GM12878 (cell line): ENCODE measurements around the gene DNAJC7. TPM values are rescaled to one million over a fixed set of nuclear protein-coding genes. Genes with fewer than 3 reads are reported as not detected.

ENCODE experiments used
- ATAC-seq: fragments of 200-7000 bp; cut with Tn5 transposase; 3 replicates; pipeline ENCODE4 v1.9.1; 2020; ENCODE audit warnings: mild to moderate bottlenecking, moderate library complexity
- BruUV-seq: library from RNA; stranded (reverse); fragments of 400-500 nt; replicated peaks from 2 replicates; lab custom pipeline; 2021; lab: Mats Ljungman, UMichigan
- CTCF ChIA-PET: fragments of 300-600 bp; sonication (Branson Sonifier 250); formaldehyde crosslinking; extraction: SDS; loops from one replicate; lab custom pipeline; 2021; ENCODE audit warnings: inconsistent platforms; lab: Yijun Ruan, JAX
- POLR2A ChIA-PET: fragments of 350-600 bp; formaldehyde crosslinking; extraction: SDS; loops from one replicate; lab custom pipeline; 2021; ENCODE audit warnings: inconsistent platforms; lab: Charles Lee
- RAD21 ChIA-PET: fragments of 300-600 bp; sonication (Branson Sonifier 250); formaldehyde crosslinking; loops from one replicate; lab custom pipeline; 2023; ENCODE audit warnings: antibody characterized with exemption; ENCODE audit not compliant: unreplicated experiment; lab: Charles Lee
- SMC1A ChIA-PET: fragments of 300-600 bp; sonication (Branson Sonifier 250); formaldehyde crosslinking; loops from one replicate; lab custom pipeline; 2023; ENCODE audit not compliant: unreplicated experiment, uncharacterized antibody; lab: Charles Lee
- DNase-seq: peaks from one replicate; pipeline ENCODE4 v3.0.0-alpha.2; 2011; ENCODE audit warnings: low read depth, low spot score
- FAIRE-seq: peaks from 3 replicates; lab custom pipeline; 2011; peaks lifted over from hg19 to GRCh38; lab: Jason Lieb, UNC
- H2AFZ ChIP-seq: 2 replicates; pipeline ENCODE4 v1.6.0; 2011; ENCODE audit warnings: low read depth, low read length, control low read depth; ENCODE audit not compliant: control insufficient read depth
- H3K27ac ChIP-seq: 2 replicates; pipeline ENCODE4 v1.5.1; 2011; ENCODE audit warnings: control low read depth; ENCODE audit not compliant: control insufficient read depth, insufficient read depth
- H3K27me3 ChIP-seq, 2 experiments: replicated peaks in 1 of 2; 2 replicates each; pipeline versions ENCODE4 v1.6.0 to v1.6.1; 2011; ENCODE audit warnings: low read length in 1 of 2; ENCODE audit not compliant: control insufficient read depth in 2 of 2, insufficient read depth in 2 of 2
- H3K36me3 ChIP-seq, 2 experiments: 2 replicates each; pipeline ENCODE4 v1.5.1; 2011; ENCODE audit warnings: low read length in 1 of 2; ENCODE audit not compliant: control insufficient read depth in 2 of 2, insufficient read depth in 2 of 2
- H3K4me1 ChIP-seq: 2 replicates; pipeline ENCODE4 v1.6.1; 2011; ENCODE audit warnings: mild to moderate bottlenecking, low read length, moderate library complexity, mixed read lengths; ENCODE audit not compliant: control insufficient read depth, insufficient read depth
- H3K4me2 ChIP-seq: 2 replicates; pipeline ENCODE4 v1.6.0; 2011; ENCODE audit warnings: control low read depth; ENCODE audit not compliant: control insufficient read depth, insufficient read depth
- H3K4me3 ChIP-seq: fragments of 200-600 bp; sonication (generic); 2 replicates; pipeline ENCODE4 v1.5.1; 2016
- H3K79me2 ChIP-seq: 2 replicates; pipeline ENCODE4 v1.6.0; 2011; ENCODE audit warnings: low read length; ENCODE audit not compliant: control insufficient read depth, insufficient read depth
- H3K9ac ChIP-seq: 2 replicates; pipeline ENCODE4 v1.8.0; 2011; ENCODE audit warnings: low read length, control low read depth, mixed read lengths; ENCODE audit not compliant: control insufficient read depth, insufficient read depth
- H3K9me3 ChIP-seq: replicated peaks from 3 replicates; pipeline ENCODE4 v1.5.1; 2011; ENCODE audit warnings: mild to moderate bottlenecking, low read length; ENCODE audit not compliant: control insufficient read depth, insufficient read depth
- H4K20me1 ChIP-seq: 2 replicates; pipeline ENCODE4 v1.6.0; 2011; ENCODE audit not compliant: control insufficient read depth, insufficient read depth
- ETV6 ChIP-seq, 2 experiments: fragments of 450-650 bp in 1 of 2; IDR thresholded peaks in 1 of 2; conservative IDR thresholded peaks in 1 of 2; 2 replicates each; pipeline ENCODE4 v1.6.1; 2014; ENCODE audit warnings: antibody characterized with exemption in 1 of 2, borderline replicate concordance in 1 of 2, low read depth in 1 of 2, mild to moderate bottlenecking in 1 of 2, moderate library complexity in 1 of 2
- SKIL ChIP-seq: fragments of 450-650 bp; IDR thresholded peaks from 2 replicates; pipeline ENCODE4 v1.6.1; 2017; ENCODE audit warnings: mild to moderate bottlenecking, low read depth, inconsistent platforms; ENCODE audit not compliant: poor library complexity, severe bottlenecking
- SMAD5 ChIP-seq: IDR thresholded peaks from 2 replicates; pipeline ENCODE4 v1.6.1; 2016; ENCODE audit warnings: antibody characterized with exemption, low read depth
- SP1 ChIP-seq: IDR thresholded peaks from one replicate; pipeline ENCODE4 v1.6.1; 2011; ENCODE audit warnings: low read depth, low read length
- SPI1 ChIP-seq: IDR thresholded peaks from 2 replicates; pipeline ENCODE4 v1.6.1; 2011; ENCODE audit warnings: low read depth, mild to moderate bottlenecking, low read length, moderate library complexity, borderline replicate concordance; ENCODE audit not compliant: insufficient read depth
- TCF12 ChIP-seq: IDR thresholded peaks from 2 replicates; pipeline ENCODE4 v1.6.1; 2011; ENCODE audit warnings: low read depth, mild to moderate bottlenecking, low read length
- ZBTB11 ChIP-seq: fragments of 450-650 bp; formaldehyde crosslinking; IDR thresholded peaks from 2 replicates; pipeline ENCODE4 v1.5.0; 2022; ENCODE audit warnings: mild to moderate bottlenecking, missing genetic modification characterization
- ZNF207 ChIP-seq: fragments of 450-650 bp; IDR thresholded peaks from 2 replicates; pipeline ENCODE4 v1.6.1; 2014; ENCODE audit warnings: antibody characterized with exemption, mild to moderate bottlenecking, borderline replicate concordance
- ZNF592 ChIP-seq: fragments of 450-650 bp; IDR thresholded peaks from 2 replicates; pipeline ENCODE4 v1.6.1; 2017; ENCODE audit warnings: mild to moderate bottlenecking, moderate library complexity
- WGBS: methylation state at CpG from one replicate; pipeline ENCODE4 v1.1.6; 2016; ENCODE audit warnings: low lambda C conversion rate; ENCODE audit not compliant: insufficient replicate concordance, insufficient coverage; ENCODE audit errors: missing lambda C conversion rate; 5-methylcytosine and 5-hydroxymethylcytosine counted together
- in situ Hi-C: fragments of 300-500 bp; cut with MboI; formaldehyde crosslinking; loops from 9 replicates; pipeline ENCODE4 v1.14.3; 2018; ENCODE audit warnings: mixed read lengths
- intact Hi-C: fragments of 100-400 bp; cut with micrococcal nuclease; formaldehyde crosslinking; loops from one replicate; pipeline ENCODE4 v1.14.2; 2022; ENCODE audit not compliant: unreplicated experiment
- polyA plus RNA-seq, 11 experiments: library from polyadenylated mRNA; depleted of rRNA in 4 of 11; unstranded in 6 of 11; stranded (reverse) in 5 of 11; fragments of >200 nt; fragmentation: Nextera tagmentation in 4 of 11; fragmentation: Illumina TruSeq in 1 of 11; extraction: Ambion mirVana in 4 of 11; extraction: Trizol in 1 of 11; gene quantifications; 1 replicate in 1 of 11; 2 replicates in 10 of 11; pipeline versions ENCODE4 v1.2.1 to v1.2.3, GENCODE V29; 2011 to 2016; ENCODE audit warnings: inconsistent platforms in 2 of 11, missing spikeins in 2 of 11, low read depth in 1 of 11
- total RNA-seq, 4 experiments: library from RNA; depleted of rRNA in 3 of 4; stranded (reverse); fragments of >200 nt in 3 of 4; fragmentation: Illumina TruSeq in 1 of 4; extraction: Trizol in 1 of 4; gene quantifications; 2 replicates each; pipeline versions ENCODE4 v1.2.1 to v1.2.3, GENCODE V29; 2013 to 2021

The DNAJC7 gene
- total and polyA plus RNA-seq, 10 of the 15 experiments (the other 5 are each of a cell fraction or from before 2014, with no cell fraction given) = 60.1 to 173 (median 94.9) TPM

- Histone ChIP-seq H2AFZ (no peak overlapping the region; the same call in 1 of the 2 replicates), H3K27ac (no peak overlapping the region), H3K36me3 (no peaks in the 10 kb centered on the region), H3K79me2 (no peaks in the 10 kb centered on the region), H3K27me3 (no peaks in the 10 kb centered on the region), H4K20me1 (no peaks in the 10 kb centered on the region), H3K4me1 (peaks cover 11% of the 10 kb centered on the region), H3K9ac (no peak overlapping the region), H3K9me3 (peaks cover 8% of the 10 kb centered on the region; the same call in 2 of the 3 replicates), H3K4me2 (no peak overlapping the region), H3K4me3 (no peak overlapping the region)
- POLR2A ChIA-PET = interaction anchor here (1.2 kb wide), 1 partner anchor 12 kb away, joined by 3 read pairs; no protein-coding TSS in a partner anchor
- SMC1A ChIA-PET = no interaction called here
- 33% methylated on average over 4 of the region's 4 CpGs for WGBS
- BruUV-seq = no TSS peak
- RAD21 ChIA-PET = no interaction called here
- intact Hi-C loops = loop anchor here (5.0 kb wide), 1 partner anchor 33 kb away; no protein-coding TSS in a partner anchor
- CTCF ChIA-PET = no interaction called here
- ATAC-seq = no peak
- in situ Hi-C loops = no loop called here
- DNase-seq = no peak
- no peak for TF ChIP-seq ZNF207
- no peak for TF ChIP-seq ZNF592
- no peak for TF ChIP-seq SP1
- TF ChIP-seq ETV6 (conservative IDR thresholded peaks at IDR 0.05 in 1 of 2, IDR thresholded peaks at IDR 0.05 in 1 of 2; ENCODE audit: borderline replicate concordance in 1 of 2, low read depth in 1 of 2) = no peak
- TF ChIP-seq ZBTB11 = no peak
- TF ChIP-seq SKIL = no peak
- no peak for TF ChIP-seq SMAD5
- no peak for TF ChIP-seq TCF12
- no peak for TF ChIP-seq SPI1
- FAIRE-seq = no peak
These were observed 42.6 kb upstream of the DNAJC7 start for GRCh38 chr17:42059815-42060214.
